Ishikawa (cell line): ENCODE measurements around the gene PPIG.

Experiments
- CEBPB ChIP-seq: IDR thresholded peaks from 2 replicates; pipeline ENCODE4 v1.6.1; 2012
- CREB1 ChIP-seq: IDR thresholded peaks from 2 replicates; pipeline ENCODE4 v1.6.1; 2012; ENCODE audit warnings: low read depth
- EGR1 ChIP-seq: IDR thresholded peaks from 2 replicates; pipeline ENCODE4 v1.6.1; 2012
- EP300 ChIP-seq: IDR thresholded peaks from 2 replicates; pipeline ENCODE4 v1.6.1; 2012; ENCODE audit warnings: borderline replicate concordance
- FOXM1 ChIP-seq: IDR thresholded peaks from 2 replicates; pipeline ENCODE4 v1.6.1; 2012; ENCODE audit warnings: low read depth, borderline replicate concordance
- MAX ChIP-seq: IDR thresholded peaks from 2 replicates; pipeline ENCODE4 v1.6.1; 2012
- RAD21 ChIP-seq: IDR thresholded peaks from 2 replicates; pipeline ENCODE4 v1.6.1; 2012; ENCODE audit warnings: low read depth
- REST ChIP-seq: IDR thresholded peaks from 2 replicates; pipeline ENCODE4 v1.6.1; 2012; ENCODE audit warnings: low read depth, mild to moderate bottlenecking
- TAF1 ChIP-seq: IDR thresholded peaks from 2 replicates; pipeline ENCODE4 v1.6.1; 2012; ENCODE audit warnings: low read depth, mild to moderate bottlenecking
- TEAD4 ChIP-seq: IDR thresholded peaks from 2 replicates; pipeline ENCODE4 v1.6.1; 2012
- USF1 ChIP-seq: IDR thresholded peaks from 2 replicates; pipeline ENCODE4 v1.6.1; 2012
- YY1 ChIP-seq: IDR thresholded peaks from 2 replicates; pipeline ENCODE4 v1.6.1; 2012; ENCODE audit warnings: low read depth
- ZBTB7A ChIP-seq: IDR thresholded peaks from 2 replicates; pipeline ENCODE4 v1.6.1; 2012; ENCODE audit warnings: low read depth

GRCh38 chr2:169625781-169626180 lies 41.6 kb downstream of the PPIG start:
- TF ChIP-seq REST (no peak), YY1 (no peak), MAX (no peak), USF1 (no peak), EP300 (no peak), CEBPB (no peak), CREB1 (no peak), TEAD4 (no peak), TAF1 (no peak), FOXM1 (no peak), RAD21 (no peak), ZBTB7A (no peak), EGR1 (no peak)
